ENCODE results near the gene MTG1.
"Not testable (repeated sequence)": the region's sequence is repeated elsewhere in the genome, so short reads cannot be mapped to it uniquely, and the experiment has no call there.

The MTG1 gene

DNA sequence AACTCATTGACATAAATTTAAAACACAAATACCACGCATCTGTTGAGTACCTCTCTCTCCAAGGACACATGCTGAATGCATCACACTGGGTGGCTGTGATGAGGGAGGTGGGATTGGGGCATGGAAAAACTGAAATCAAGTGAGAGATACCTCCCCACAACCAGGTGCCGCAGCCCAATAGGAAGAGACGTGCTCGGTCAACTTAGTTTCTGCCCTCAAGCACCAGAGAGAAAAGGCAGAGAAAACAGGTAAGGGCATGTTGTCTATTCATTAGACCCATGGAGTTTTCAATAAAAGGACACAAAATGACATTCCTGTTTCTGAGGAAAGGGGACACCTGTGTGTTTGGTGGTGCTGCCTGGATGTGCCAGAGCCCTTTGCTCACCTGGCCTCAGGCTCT is 35.6 kb downstream of the MTG1 start:
- not testable (repeated sequence) for DNase-seq (ENCODE audit: low read depth, low spot score); H3K9me3 ChIP-seq (ENCODE audit: control insufficient read depth, insufficient read depth, low read length); H3K27ac ChIP-seq (ENCODE audit: low read length); H3K4me3 ChIP-seq (ENCODE audit: low read length); H3K4me1 ChIP-seq (ENCODE audit: control insufficient read depth, insufficient read depth, low read length); H3K36me3 ChIP-seq (ENCODE audit: control insufficient read depth, insufficient read depth, low read length); H3K27me3 ChIP-seq (ENCODE audit: control insufficient read depth, insufficient read depth, low read length)
- no CpG with 5 or more reads among the region's 4 CpGs for whole genome bisulfite sequencing (ENCODE audit: insufficient coverage, insufficient read length)

DNA sequence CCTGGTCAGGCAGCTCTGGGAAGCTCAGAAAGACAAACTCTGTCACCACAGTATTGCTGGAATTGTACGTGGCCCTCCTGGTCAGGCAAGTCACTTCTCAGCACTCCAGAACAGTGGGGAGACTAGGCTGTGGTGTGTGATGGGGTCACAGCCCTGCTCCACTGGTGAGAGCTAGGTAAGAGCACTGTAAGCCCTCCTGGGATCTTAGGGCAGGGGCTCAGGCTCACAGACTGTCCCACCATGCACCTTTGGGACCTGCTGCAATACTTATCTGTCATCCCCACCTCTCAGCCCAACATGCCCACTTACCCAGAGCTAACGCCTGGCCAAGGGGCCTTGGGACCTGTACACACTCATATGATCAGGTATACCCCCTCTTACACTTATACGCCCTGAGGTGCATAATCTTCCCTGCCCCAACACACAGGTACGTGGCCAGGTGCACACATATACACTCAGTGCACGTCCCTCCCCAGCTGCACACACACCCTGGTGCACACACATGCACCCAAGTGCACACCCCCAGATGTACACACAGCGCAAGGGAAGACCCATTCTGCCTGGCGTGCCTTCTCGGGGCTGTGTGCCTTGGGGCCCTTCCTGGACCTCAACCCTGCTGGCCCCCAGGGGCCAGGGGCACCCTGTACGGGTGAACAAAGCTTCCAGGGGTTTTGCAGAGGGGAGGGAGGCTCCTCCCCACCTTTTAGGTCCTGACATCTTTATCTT is 38.1 kb downstream of the MTG1 start:
- not testable (repeated sequence) for H3K4me1 ChIP-seq (ENCODE audit: control insufficient read depth, insufficient read depth, low read length); H3K27me3 ChIP-seq (ENCODE audit: control insufficient read depth, insufficient read depth, low read length)

DNA sequence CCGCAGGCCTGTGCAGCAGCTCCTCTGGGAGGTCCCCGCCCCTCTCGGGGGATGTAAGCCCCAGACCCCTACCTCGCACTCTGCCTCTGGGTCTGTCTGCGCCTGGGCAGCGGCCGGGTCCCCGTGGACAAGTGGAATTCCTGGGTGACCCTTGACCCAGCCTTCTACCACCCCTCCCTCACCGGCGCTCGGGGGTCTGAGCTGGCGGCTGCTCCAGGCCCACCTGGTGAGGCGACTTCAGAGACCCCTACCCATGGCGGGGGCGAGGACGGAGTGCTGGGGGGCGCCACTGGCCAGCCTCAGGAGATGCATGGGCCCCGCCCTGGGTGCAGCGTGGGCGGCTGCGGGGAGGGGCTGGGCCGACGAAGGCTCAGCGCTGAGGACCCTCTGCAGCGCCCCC is 38.8 kb downstream of the MTG1 start:
- not testable (repeated sequence) for H3K27ac ChIP-seq (ENCODE audit: low read length); H3K4me3 ChIP-seq (ENCODE audit: low read length); H3K9me3 ChIP-seq (ENCODE audit: control insufficient read depth, insufficient read depth, low read length); H3K27me3 ChIP-seq (ENCODE audit: control insufficient read depth, insufficient read depth, low read length); H3K36me3 ChIP-seq (ENCODE audit: control insufficient read depth, insufficient read depth, low read length); H3K4me1 ChIP-seq (ENCODE audit: control insufficient read depth, insufficient read depth, low read length); DNase-seq (ENCODE audit: low read depth, low spot score)
- no CpG with 5 or more reads among the region's 25 CpGs for WGBS (ENCODE audit: insufficient coverage, insufficient read length)

More for the DNA sequence above, 38.1 kb downstream of the MTG1 start:
- not testable (repeated sequence) for H3K27ac ChIP-seq (ENCODE audit: low read length); H3K4me3 ChIP-seq (ENCODE audit: low read length); H3K9me3 ChIP-seq (ENCODE audit: control insufficient read depth, insufficient read depth, low read length); DNase-seq (ENCODE audit: low read depth, low spot score); H3K36me3 ChIP-seq (ENCODE audit: control insufficient read depth, insufficient read depth, low read length)
- no CpG with 5 or more reads among the region's 9 CpGs for WGBS (ENCODE audit: insufficient coverage, insufficient read length)

DNA sequence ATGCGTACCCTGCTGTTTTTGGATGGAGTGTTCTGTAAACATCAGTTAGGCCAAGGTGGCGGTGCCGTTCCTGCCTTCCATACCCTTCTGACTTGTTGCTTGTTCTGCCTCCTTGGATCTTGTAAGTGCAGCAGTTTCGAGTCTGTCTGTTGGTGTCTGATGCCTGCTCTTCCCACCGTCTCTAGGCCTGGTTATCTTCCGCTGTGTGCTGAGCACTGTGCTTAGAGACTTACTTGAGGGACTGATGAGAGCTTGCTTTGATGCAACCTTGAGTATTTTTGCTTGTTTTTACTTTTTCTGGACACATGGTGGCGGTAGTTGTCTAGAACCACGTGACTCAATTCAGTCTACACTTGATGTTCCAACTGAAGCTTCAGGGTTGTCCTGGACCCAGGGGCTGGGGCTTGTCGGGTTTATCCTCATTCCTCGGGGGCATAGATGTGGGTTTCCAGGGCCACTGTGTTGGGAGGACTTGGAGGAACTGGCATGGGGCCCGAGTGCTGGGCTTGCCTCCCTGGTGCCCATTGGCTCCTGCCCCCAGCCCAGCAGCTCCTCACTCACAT is 44.8 kb downstream of the MTG1 start:
- Histone ChIP-seq H3K9me3 (ENCODE audit: control insufficient read depth, insufficient read depth, low read length) (peaks cover 29% of the 10 kb centered on the region), H3K36me3 (ENCODE audit: control insufficient read depth, insufficient read depth, low read length) (peaks cover 3% of the 10 kb centered on the region; the same call in 1 of the 2 replicates), H3K4me1 (ENCODE audit: control insufficient read depth, insufficient read depth, low read length) (no peaks in the 10 kb centered on the region), H3K27ac (ENCODE audit: low read length) (no peak overlapping the region), H3K27me3 (ENCODE audit: control insufficient read depth, insufficient read depth, low read length) (no peaks in the 10 kb centered on the region), H3K4me3 (ENCODE audit: low read length) (no peak overlapping the region)
- DNase-seq (ENCODE audit: low read depth, low spot score): no peak
- no CpG with 5 or more reads among the region's 11 CpGs for WGBS (ENCODE audit: insufficient coverage, insufficient read length)

DNA sequence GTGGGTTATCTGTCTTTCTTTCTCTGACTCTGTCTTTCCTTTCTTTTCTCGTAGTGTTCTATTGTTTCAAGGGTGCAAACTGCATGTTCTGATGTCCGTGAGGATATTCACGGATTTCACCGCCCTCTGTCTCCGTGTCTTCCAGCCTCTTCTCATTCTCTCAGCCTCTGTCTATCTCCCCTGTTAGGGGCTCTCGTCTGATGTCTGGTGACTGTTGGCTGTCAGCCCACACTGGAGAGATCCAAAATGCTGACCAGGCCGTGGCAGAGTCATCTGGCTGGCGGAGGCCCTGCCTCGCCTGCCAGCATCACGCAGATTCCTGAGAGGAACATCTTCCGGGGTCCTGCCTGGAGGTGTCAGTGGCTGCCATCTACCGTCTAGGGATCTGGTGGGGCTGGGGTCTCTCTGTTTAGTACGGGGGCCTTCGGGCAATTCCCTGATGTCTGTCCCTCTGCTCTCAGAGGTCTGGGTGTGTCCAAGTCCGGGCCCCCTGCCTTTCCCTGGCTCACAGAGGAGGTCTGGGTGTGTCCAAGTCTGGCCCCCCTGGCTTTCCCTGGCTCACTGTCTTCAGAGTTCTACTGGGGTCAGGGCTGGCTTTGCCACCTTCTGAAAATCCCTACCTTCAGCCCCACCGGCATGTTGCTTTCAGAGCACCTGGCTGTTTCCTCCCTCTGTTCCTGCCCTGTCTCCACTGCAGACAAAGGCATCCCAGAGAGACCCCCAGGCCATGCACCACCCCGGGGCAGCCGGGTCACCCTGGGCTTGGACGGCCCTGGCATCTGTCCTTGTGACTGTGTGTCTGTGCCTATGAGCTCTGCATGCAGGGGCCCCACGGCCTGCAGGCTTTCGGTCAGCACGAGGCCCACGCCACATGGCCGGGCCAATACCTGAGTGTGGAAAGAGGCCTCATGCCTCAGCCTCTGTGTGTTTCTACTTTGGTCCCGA is 45.8 kb downstream of the MTG1 start:
- Histone ChIP-seq H3K9me3 (ENCODE audit: control insufficient read depth, insufficient read depth, low read length) (peaks cover 35% of the 10 kb centered on the region), H3K27me3 (ENCODE audit: control insufficient read depth, insufficient read depth, low read length) (no peaks in the 10 kb centered on the region), H3K36me3 (ENCODE audit: control insufficient read depth, insufficient read depth, low read length) (peaks cover 3% of the 10 kb centered on the region; the same call in 1 of the 2 replicates), H3K4me1 (ENCODE audit: control insufficient read depth, insufficient read depth, low read length) (no peaks in the 10 kb centered on the region), H3K4me3 (ENCODE audit: low read length) (no peak overlapping the region), H3K27ac (ENCODE audit: low read length) (no peak overlapping the region)
- no CpG with 5 or more reads among the region's 25 CpGs for WGBS (ENCODE audit: insufficient coverage, insufficient read length)
- DNase-seq (ENCODE audit: low read depth, low spot score): no peak

DNA sequence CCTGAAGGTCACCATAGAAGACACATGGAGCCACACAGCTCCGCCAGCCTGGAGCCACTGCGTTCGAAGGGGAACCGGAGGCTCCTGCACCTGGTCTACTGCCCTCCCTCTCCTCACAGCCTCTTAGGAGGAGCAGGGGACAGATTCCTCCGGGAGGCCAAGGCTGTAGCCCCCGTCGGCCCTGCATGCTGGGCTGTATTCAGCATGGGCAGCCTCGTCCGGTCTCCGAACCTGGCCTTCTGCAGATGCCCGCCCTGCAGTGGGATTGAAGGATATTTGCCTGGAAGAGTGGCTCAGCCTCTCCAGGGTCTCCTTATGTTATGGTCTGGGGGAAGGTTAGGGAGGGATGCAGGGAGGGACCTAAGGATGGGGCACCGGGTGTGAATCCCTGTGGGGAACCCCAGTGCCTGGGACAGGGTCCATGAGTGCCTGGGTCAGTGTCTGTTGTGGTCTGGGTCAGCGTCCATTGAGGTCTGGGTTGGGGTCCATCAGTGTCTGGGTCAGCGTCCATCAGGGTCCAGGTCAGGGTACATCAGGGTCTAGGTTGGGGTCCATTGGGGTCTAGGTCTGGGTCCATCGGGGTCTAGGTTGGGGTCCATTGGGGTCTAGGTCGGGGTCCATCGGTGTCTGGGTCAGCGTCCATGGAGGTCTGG is 46.8 kb downstream of the MTG1 start:
- Histone ChIP-seq H3K4me1 (ENCODE audit: control insufficient read depth, insufficient read depth, low read length) (no peaks in the 10 kb centered on the region), H3K4me3 (ENCODE audit: low read length) (no peak overlapping the region), H3K27me3 (ENCODE audit: control insufficient read depth, insufficient read depth, low read length) (no peaks in the 10 kb centered on the region), H3K9me3 (ENCODE audit: control insufficient read depth, insufficient read depth, low read length) (peaks cover 39% of the 10 kb centered on the region), H3K36me3 (ENCODE audit: control insufficient read depth, insufficient read depth, low read length) (peaks cover 3% of the 10 kb centered on the region; the same call in 1 of the 2 replicates), H3K27ac (ENCODE audit: low read length) (no peak overlapping the region)
- no peak for DNase-seq (ENCODE audit: low read depth, low spot score)
- no CpG with 5 or more reads among the region's 18 CpGs for WGBS (ENCODE audit: insufficient coverage, insufficient read length)

DNA sequence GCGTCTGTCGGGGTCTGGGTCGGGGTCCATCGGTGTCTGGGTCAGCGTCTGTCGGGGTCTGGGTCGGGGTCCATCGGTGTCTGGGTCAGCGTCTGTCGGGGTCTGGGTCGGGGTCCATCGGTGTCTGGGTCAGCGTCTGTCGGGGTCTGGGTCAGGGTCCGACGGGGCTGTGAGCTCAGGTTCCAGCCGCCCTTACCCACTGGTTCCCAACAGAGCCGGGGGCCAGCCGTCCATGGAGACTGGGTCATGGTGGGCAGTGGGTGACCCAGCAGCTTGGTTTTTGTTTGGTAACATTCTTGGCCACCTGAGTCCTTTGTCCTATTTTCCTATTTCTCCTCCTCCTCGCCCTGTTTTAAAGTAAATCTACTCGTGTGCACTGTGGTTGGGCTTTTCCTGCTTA is 47.4 kb downstream of the MTG1 start:
- H3K36me3 ChIP-seq (ENCODE audit: control insufficient read depth, insufficient read depth, low read length); DNase-seq (ENCODE audit: low read depth, low spot score); H3K4me3 ChIP-seq (ENCODE audit: low read length); H3K27ac ChIP-seq (ENCODE audit: low read length); H3K4me1 ChIP-seq (ENCODE audit: control insufficient read depth, insufficient read depth, low read length); H3K27me3 ChIP-seq (ENCODE audit: control insufficient read depth, insufficient read depth, low read length): not testable (repeated sequence)
- WGBS (ENCODE audit: insufficient coverage, insufficient read length): no CpG with 5 or more reads among the region's 21 CpGs
- H3K9me3 ChIP-seq (ENCODE audit: control insufficient read depth, insufficient read depth, low read length): peaks cover 39% of the 10 kb centered on the region

DNA sequence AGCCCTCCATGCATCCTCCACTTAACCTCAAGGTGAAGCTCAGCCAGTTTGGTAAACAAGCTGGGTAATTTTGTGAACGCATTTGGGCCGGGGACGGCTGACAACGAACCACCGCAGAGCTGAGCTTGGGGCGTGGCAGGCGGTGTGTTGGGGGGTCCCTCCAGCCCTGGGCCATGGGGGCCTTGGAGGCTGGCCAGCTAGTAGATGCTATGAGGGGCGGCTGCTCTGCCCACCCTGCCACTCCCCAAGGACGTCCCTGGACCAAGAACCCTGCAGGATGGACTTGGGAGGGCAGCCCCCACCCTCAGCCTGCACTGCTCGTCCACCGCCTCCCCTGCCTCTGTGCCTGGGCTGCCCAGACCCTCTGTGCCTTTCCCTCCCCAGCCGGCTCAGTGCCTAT is 47.8 kb downstream of the MTG1 start:
- no peaks in the 10 kb centered on the region; the same call in 1 of the 2 replicates for H3K4me1 ChIP-seq (ENCODE audit: control insufficient read depth, insufficient read depth, low read length)
- H3K4me3 ChIP-seq (ENCODE audit: low read length): no peak overlapping the region
- H3K27ac ChIP-seq (ENCODE audit: low read length): no peak overlapping the region
- no CpG with 5 or more reads among the region's 12 CpGs for WGBS (ENCODE audit: insufficient coverage, insufficient read length)
- peaks cover 39% of the 10 kb centered on the region for H3K9me3 ChIP-seq (ENCODE audit: control insufficient read depth, insufficient read depth, low read length)
- no peak for DNase-seq (ENCODE audit: low read depth, low spot score)
- no peaks in the 10 kb centered on the region for H3K27me3 ChIP-seq (ENCODE audit: control insufficient read depth, insufficient read depth, low read length)
- H3K36me3 ChIP-seq (ENCODE audit: control insufficient read depth, insufficient read depth, low read length): peaks cover 3% of the 10 kb centered on the region; the same call in 1 of the 2 replicates

DNA sequence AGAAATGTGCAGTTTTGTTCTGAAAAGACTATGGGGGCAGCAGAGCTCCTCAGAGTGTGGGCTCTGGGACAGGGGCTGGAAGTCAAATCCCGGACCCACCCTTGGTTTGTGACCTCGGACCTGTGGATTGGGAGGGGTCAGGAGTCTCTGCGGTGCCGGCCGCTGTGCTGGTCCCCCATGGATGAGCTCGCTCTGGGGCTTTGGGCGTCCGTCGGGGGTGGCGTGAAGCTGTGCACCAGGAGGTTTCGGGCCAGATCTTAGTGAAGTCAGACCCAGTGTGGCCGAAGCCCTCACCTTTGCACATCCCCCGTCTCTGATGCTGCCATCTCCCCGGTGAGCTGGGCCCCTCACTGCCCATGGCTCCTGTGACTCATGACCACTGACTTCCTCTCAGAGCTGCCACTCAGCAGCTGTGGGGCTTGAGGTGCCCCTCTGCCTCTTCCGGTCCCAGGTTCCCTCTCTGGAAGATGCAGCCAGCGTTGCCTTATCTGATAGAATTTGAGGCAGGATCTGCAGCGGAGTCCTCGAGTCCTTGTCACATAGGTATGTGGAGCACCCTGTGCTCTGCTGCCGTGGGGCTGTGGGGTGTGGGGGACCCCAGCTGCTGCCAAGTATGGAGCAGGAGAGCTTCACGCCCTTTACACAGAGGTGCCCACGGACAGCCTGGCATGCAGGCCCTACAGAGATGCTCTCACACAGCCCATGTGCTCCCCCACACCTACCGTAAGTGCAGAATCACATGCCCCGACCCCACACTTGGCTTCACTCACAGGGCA is 48.4 kb downstream of the MTG1 start:
- no peaks in the 10 kb centered on the region for H3K27me3 ChIP-seq (ENCODE audit: control insufficient read depth, insufficient read depth, low read length)
- peaks cover 40% of the 10 kb centered on the region for H3K9me3 ChIP-seq (ENCODE audit: control insufficient read depth, insufficient read depth, low read length)
- no peak overlapping the region for H3K27ac ChIP-seq (ENCODE audit: low read length)
- no peak overlapping the region for H3K4me3 ChIP-seq (ENCODE audit: low read length)
- DNase-seq (ENCODE audit: low read depth, low spot score): no peak
- H3K4me1 ChIP-seq (ENCODE audit: control insufficient read depth, insufficient read depth, low read length): no peaks in the 10 kb centered on the region; the same call in 1 of the 2 replicates
- no CpG with 5 or more reads among the region's 23 CpGs for WGBS (ENCODE audit: insufficient coverage, insufficient read length)
- peaks cover 3% of the 10 kb centered on the region; the same call in 1 of the 2 replicates for H3K36me3 ChIP-seq (ENCODE audit: control insufficient read depth, insufficient read depth, low read length)

Data from iPS DF 6.9 (cell line).